Measurements from ENCODE around the gene KDSR.

Gene KDSR
- total RNA-seq: 38.9 to 40.5 reads per million in 2 donors

- DNase-seq: peak; percentile 69 to 89 (median 73)
These were observed at the start of gene KDSR for GRCh38 chr18:63367053-63367953. Gene KDSR, minus strand, starts transcription at chr18:63367206. Its CDS starts 88 bp downstream, at chr18:63367118.

DNA sequence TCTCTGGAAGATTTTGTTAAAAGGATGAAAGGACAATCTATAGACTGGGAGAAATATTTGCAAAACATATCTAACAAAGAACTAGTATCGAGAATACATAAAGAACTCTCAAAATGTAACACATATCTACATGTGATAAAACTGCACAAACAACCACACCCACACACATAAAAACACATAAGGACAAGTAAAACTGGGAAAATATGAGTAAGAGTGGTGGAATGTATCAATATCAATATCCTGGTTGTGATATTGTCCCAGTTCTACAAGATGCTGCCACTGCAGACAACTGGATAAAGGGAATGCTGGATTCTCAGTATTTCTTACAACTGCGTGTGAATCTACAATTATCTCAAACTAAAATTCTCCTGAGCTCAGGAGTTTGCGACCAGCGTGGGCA lies 45.9 kb upstream of the KDSR start:
- DNase-seq: no peak

DNA sequence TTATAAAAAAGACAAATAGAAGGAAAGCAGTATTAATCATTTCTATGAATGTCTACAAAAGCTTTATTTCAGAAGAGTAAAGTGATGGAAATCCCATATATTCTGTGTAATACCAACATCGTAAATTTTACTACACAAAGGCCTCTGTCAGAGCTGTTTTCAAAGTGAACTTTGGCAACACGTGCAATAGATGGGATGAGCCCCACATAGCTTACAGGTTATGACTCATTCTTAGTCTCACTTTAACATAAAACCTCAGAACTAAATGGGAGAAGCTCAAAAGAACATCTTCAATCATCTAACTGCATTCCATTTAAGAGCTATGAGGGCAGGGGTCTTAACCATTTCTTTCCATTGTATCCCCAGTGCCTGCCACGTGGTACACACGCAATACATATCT lies 43.8 kb upstream of the KDSR start:
- peak in 1 of 5 experiments; percentile 58 for DNase-seq

GRCh38 chr18:63409301-63409700 lies 42.3 kb upstream of the KDSR start:
- peak in 1 of 5 experiments; percentile 86 for DNase-seq

- DNase-seq: no peak
These were observed 40.7 kb upstream of the KDSR start for GRCh38 chr18:63407734-63408133.

GRCh38 chr18:63405986-63406385 lies 39.0 kb upstream of the KDSR start:
- DNase-seq: no peak

- DNase-seq: no peak
These were observed 35.5 kb upstream of the KDSR start for GRCh38 chr18:63402246-63403162.

DNA sequence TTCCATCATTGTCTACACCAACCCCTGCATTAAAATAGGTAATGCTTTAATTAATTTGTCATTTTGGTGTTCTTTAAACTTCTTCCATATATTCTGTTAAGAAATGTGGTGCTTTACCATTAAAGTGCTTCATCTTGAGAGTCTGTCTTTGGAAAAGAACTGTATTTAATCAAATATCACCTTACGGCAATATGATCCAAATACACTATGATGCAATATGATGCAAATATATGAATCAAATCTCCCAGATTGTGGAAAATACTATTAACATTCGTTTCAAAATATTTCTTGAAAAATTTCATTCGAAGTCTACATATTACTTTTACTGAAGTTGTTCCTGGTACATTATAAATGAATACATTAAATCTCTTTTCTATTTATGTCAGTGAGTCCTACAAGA lies 32.3 kb upstream of the KDSR start:
- no peak for DNase-seq

GRCh38 chr18:63397349-63397748 lies 30.3 kb upstream of the KDSR start:
- DNase-seq: no peak

- DNase-seq: peak in 1 of 5 experiments; percentile 37
These were observed 28.5 kb upstream of the KDSR start for GRCh38 chr18:63395503-63395902.

DNA sequence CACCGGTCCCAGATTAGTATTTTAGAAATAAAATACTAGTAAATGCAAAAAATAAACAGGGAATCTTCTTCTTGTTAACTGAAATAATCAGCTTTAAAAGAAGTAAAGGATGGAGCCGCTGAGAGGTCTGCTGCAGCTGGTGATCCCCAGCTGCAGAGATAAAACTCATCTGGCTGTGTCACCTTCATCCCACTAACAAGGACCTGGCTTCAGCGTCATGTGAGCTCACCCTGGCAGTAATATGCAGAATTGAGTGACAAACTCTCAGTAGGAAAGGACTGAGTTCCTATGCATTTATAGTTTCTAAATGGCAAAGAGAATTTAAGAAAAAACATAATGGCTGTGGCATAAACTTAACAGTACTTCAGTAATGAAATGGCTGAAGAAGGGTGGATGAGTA lies 27.9 kb upstream of the KDSR start:
- no peak for DNase-seq

- DNase-seq: no peak
These were observed 20.9 kb upstream of the KDSR start for GRCh38 chr18:63387861-63388260.

DNA sequence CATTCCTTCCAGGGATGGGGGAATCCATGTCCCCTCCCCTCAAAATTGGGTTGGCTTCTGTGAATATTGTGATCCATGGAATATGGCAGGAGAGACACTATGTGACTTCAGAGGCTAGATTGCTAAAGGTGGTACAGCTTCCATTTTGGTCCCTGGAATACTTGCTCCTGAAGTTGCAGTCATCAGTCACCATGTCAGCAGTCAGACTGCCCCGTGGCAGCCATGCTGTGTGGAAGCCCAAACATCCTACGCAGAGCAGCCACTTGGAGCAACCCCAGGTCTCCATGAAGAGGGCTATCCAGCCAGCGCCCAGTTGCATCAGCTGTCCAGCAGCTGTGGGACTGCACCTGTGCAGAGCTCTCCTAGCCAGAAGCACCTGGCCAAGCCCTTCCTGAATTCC lies 15.8 kb upstream of the KDSR start:
- DNase-seq: no peak

DNA sequence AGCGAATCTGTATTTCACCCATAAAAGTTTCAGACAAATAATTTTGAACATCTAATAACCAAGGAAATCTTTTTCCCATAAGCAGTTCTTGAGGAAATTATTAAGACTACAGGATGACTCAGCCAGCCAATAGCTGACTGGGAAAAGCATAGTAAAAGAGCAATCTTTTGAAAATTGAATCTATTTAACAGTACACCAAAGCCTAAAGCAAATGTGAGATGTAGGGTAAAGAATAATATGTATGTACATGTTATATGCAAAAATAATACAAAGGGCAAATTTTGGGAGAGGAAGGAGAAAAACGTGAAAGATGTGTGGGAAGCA lies 12.6 kb upstream of the KDSR start:
- no peak for DNase-seq

GRCh38 chr18:63378919-63379638 lies 12.1 kb upstream of the KDSR start:
- DNase-seq: peak in 1 of 5 experiments; percentile 58

DNA sequence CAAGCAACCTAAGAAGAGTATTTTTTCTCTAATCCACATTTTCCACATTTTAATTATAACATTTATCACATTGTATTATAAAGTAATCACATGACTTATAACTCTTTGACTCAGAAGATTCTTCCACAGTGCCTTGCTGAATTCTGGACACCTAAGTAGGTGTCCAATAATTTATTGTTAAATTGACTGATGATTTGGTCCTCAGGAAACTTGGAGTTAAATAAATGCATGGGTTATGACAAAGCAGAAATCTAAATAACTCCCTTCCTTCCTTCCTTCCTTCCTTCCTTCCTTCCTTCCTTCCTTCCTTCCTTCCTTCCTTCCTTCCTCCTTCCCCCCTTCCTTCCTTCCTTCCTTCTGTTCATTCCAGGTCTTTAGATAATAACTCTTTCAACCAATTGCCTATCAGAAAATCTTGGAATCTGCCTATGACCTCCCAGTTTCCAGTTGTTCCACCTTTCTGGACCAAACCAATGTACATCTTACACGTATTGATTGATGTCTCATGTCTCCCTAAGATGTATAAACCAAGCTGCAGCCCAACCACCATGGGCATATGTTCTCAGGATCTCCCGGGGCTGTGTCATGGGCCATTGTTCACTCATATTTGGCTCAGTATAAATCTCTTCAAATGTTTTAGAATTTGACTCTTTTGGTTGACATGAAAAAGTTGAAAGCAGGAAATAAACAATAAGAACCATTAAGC lies 10.4 kb upstream of the KDSR start:
- DNase-seq: no peak

GRCh38 chr18:63376538-63376937 lies 9.5 kb upstream of the KDSR start:
- DNase-seq: no peak

- DNase-seq: no peak
These were observed 7.5 kb upstream of the KDSR start for GRCh38 chr18:63374540-63374939.

GRCh38 chr18:63373161-63373560 lies 6.2 kb upstream of the KDSR start:
- DNase-seq: no peak

DNA sequence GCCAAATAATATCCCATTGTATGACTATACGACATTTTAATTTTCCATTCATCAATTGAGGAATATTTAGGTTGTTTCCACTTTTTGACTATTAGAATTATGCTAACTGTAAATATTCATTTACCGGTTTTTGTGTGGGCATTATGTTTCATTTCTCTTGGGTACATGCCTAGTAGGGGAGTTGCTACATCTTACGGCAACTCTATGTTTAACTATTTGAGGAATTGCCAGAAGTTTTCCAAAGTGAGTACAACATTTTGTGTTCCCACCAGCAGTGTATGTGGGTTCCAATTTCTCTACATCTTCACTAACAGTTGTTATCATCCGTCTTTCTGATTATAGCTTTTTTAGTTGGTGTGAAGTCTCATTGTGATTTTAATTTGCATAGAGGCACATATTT lies 1.6 kb upstream of the KDSR start:
- DNase-seq: no peak

DNA sequence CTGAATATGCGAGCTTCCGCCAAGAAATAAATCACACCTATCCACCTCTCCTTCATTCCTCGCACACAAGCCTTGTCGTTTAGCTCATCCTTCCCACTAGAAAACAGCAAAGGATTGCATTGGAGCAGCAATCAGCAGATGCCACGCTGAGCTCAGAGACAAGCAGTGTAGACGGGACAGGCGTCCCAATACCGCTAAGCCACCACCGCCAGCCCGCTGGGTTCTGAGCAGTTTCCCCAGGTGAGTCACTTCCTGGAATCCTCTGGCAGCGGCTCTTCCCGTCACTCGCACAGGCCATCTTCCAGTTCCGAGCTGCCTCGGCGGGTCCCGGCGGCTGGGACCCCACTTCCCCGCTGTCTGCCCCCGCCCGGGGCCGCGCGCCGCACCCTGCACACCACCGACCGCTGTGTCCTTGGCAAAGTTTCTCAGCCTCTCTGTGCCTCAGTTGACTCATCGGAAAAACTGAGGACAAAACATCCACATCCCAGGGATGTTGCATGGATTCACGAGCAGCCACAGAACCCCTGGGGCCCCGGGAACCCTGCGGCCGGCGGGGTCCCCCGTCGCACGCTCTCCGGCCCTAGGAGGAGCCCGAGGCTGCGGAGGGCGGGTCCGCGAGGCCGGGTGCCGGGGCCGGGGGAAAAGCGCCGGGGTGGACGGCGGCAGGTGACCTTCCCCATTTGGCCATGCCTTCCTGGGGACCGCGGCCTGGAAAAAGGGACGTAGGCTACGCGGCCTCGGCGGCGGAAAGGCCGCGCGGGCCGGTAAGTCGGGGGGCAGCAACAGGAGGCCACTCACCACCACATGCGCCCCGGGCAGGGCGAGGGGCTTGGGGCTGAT lies 573 bp downstream of the KDSR start:
- peak; percentile 40 to 79 (median 58) for DNase-seq
